Hepatocyte (in vitro differentiated cells): Measurements from ENCODE around the gene TFEB. TPM values are rescaled to one million over a fixed set of nuclear protein-coding genes. Genes with fewer than 3 reads are reported as not detected.

Source experiments
- DNase-seq: peaks from one replicate; pipeline ENCODE4 v3.0.0-alpha.2; 2016; ENCODE audit warnings: low spot score
- H2AFZ ChIP-seq: fragments of 200-600 bp; sonication (generic); 2 replicates; pipeline ENCODE4 v1.6.0; 2016; ENCODE audit warnings: antibody characterized with exemption, mild to moderate bottlenecking
- H3K27ac ChIP-seq: fragments of 200-600 bp; sonication (generic); 2 replicates; pipeline ENCODE4 v1.5.1; 2016; ENCODE audit warnings: mild to moderate bottlenecking
- H3K27me3 ChIP-seq: fragments of 200-600 bp; sonication (generic); 2 replicates; pipeline ENCODE4 v1.6.1; 2016
- H3K36me3 ChIP-seq: fragments of 200-600 bp; sonication (generic); replicated peaks from 2 replicates; pipeline ENCODE4 v1.5.1; 2016; ENCODE audit warnings: low read depth; ENCODE audit not compliant: insufficient read depth
- H3K4me1 ChIP-seq: fragments of 200-600 bp; sonication (generic); 2 replicates; pipeline ENCODE4 v1.5.1; 2016; ENCODE audit warnings: mild to moderate bottlenecking, moderate library complexity; ENCODE audit not compliant: insufficient read depth
- H3K4me2 ChIP-seq: fragments of 200-600 bp; sonication (generic); 2 replicates; pipeline ENCODE4 v1.6.0; 2016
- H3K4me3 ChIP-seq: fragments of 200-600 bp; sonication (generic); 2 replicates; pipeline ENCODE4 v1.5.1; 2016; ENCODE audit warnings: mild to moderate bottlenecking
- H3K79me2 ChIP-seq: fragments of 200-600 bp; sonication (generic); 2 replicates; pipeline ENCODE4 v1.6.0; 2017; ENCODE audit warnings: mild to moderate bottlenecking
- H3K9me2 ChIP-seq: fragments of 200-600 bp; sonication (generic); replicated peaks from 2 replicates; pipeline ENCODE4 v1.6.0; 2017; ENCODE audit warnings: mild to moderate bottlenecking; ENCODE audit not compliant: insufficient read depth
- H3K9me3 ChIP-seq: fragments of 200-600 bp; sonication (generic); 2 replicates; pipeline ENCODE4 v1.5.1; 2016; ENCODE audit warnings: low read depth, mild to moderate bottlenecking
- H4K20me1 ChIP-seq: fragments of 200-600 bp; sonication (generic); 2 replicates; pipeline ENCODE4 v1.6.0; 2016; ENCODE audit warnings: mild to moderate bottlenecking; ENCODE audit not compliant: insufficient read depth, poor library complexity, severe bottlenecking
- EZH2 ChIP-seq: fragments of 200-600 bp; sonication (generic); IDR thresholded peaks from 2 replicates; pipeline ENCODE4 v1.6.1; 2016; ENCODE audit warnings: antibody characterized with exemption, mild to moderate bottlenecking, borderline replicate concordance
- EZH2phosphoT487 ChIP-seq: fragments of 200-600 bp; sonication (generic); IDR thresholded peaks from one replicate; pipeline ENCODE4 v1.6.1; 2018; ENCODE audit warnings: antibody characterized with exemption, mild to moderate bottlenecking, low read depth, moderate library complexity; ENCODE audit not compliant: unreplicated experiment, severe bottlenecking
- WGBS: methylation state at CpG from one replicate; pipeline ENCODE4 v1.1.6; 2016; ENCODE audit warnings: low lambda C conversion rate; ENCODE audit errors: missing lambda C conversion rate; 5-methylcytosine and 5-hydroxymethylcytosine counted together
- polyA plus RNA-seq: library from polyadenylated mRNA; unstranded; fragments of >200 nt; fragmentation: Nextera tagmentation; extraction: Ambion mirVana; gene quantifications from 2 replicates; pipeline ENCODE4 v1.2.1, GENCODE V29; 2016
- total RNA-seq: library from RNA; depleted of rRNA; stranded (reverse); fragments of >200 nt; gene quantifications from 2 replicates; pipeline ENCODE4 v1.2.3, GENCODE V29; 2014
- TF ChIP-seq, protein P1 (sequence below): fragments of 200-600 bp; sonication (generic); IDR thresholded peaks from 2 replicates; pipeline ENCODE4 v1.5.1; 2016; ENCODE audit warnings: antibody characterized with exemption, mild to moderate bottlenecking; ENCODE audit not compliant: poor library complexity

Gene TFEB
- total RNA-seq = 10.1 and 14.2 TPM in 2 replicates
- 23.7 and 32.7 TPM in 2 replicates for polyA plus RNA-seq

DNA sequence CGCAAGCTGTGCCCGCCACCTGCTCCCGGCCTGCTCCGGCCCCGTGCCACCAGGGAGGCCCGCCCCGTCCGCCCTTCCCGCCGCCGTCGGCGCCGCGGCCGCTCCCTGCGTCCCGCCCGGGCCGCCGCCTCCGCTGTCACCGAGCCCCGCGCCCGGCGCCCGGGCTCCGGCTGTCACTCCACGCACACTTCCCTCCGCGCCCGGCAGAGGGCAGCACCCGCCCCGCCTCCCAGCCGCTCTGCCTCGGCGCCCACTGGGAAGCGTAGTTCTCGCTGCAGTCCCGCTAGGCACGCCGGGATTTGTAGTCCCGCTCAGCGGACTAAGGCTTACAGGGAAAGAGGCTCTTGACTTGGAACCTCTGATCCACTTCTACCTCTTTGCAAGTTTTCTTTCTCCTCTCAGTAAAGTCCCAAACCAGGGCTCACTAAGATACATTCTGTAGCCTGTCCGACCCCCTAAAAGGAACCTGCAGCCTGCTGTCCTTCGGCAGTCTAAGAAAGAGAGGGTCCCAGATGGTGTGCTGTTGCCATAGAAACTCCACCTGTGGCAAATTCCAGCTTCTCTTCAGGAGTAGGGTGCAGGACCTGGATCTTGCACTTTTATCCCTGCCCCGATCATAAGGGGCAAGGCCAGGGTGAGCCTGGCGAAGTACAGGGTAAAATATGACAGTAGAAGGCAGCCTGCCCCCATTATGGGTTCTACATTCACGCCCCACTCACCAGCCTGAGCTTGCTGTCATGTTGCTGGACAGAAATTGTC lies at the start of gene TFEB:
TFEB (minus strand) TSS at position 182 of the 759 bp plus-strand sequence. CDS start 44,395 bp downstream, outside the sequence.
- DNase-seq = peak; percentile 96
- H3K9me2 ChIP-seq = no peaks in the 10 kb centered on the region
- H3K79me2 ChIP-seq = peaks cover 20% of the 10 kb centered on the region
- H3K4me3 ChIP-seq = peak within 1 kb of the TSS; percentile 99
- H3K27me3 ChIP-seq = no peaks in the 10 kb centered on the region
- no peaks in the 10 kb centered on the region for H3K9me3 ChIP-seq
- H4K20me1 ChIP-seq = no peaks in the 10 kb centered on the region
- WGBS = 15% methylated on average over 27 of the region's 50 CpGs
- no peaks in the 10 kb centered on the region for H3K36me3 ChIP-seq
- TF ChIP-seq, protein P1, sequence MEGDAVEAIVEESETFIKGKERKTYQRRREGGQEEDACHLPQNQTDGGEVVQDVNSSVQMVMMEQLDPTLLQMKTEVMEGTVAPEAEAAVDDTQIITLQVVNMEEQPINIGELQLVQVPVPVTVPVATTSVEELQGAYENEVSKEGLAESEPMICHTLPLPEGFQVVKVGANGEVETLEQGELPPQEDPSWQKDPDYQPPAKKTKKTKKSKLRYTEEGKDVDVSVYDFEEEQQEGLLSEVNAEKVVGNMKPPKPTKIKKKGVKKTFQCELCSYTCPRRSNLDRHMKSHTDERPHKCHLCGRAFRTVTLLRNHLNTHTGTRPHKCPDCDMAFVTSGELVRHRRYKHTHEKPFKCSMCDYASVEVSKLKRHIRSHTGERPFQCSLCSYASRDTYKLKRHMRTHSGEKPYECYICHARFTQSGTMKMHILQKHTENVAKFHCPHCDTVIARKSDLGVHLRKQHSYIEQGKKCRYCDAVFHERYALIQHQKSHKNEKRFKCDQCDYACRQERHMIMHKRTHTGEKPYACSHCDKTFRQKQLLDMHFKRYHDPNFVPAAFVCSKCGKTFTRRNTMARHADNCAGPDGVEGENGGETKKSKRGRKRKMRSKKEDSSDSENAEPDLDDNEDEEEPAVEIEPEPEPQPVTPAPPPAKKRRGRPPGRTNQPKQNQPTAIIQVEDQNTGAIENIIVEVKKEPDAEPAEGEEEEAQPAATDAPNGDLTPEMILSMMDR = peak; percentile 89
- TF ChIP-seq EZH2phosphoT487 (no peak), EZH2 (no peak)
- peak within 1 kb of the TSS; percentile 97 for H3K27ac ChIP-seq
- H2AFZ ChIP-seq = peak within 1 kb of the TSS; percentile 86
- H3K4me2 ChIP-seq = peak within 1 kb of the TSS; percentile 95
- peaks cover 26% of the 10 kb centered on the region for H3K4me1 ChIP-seq

DNA sequence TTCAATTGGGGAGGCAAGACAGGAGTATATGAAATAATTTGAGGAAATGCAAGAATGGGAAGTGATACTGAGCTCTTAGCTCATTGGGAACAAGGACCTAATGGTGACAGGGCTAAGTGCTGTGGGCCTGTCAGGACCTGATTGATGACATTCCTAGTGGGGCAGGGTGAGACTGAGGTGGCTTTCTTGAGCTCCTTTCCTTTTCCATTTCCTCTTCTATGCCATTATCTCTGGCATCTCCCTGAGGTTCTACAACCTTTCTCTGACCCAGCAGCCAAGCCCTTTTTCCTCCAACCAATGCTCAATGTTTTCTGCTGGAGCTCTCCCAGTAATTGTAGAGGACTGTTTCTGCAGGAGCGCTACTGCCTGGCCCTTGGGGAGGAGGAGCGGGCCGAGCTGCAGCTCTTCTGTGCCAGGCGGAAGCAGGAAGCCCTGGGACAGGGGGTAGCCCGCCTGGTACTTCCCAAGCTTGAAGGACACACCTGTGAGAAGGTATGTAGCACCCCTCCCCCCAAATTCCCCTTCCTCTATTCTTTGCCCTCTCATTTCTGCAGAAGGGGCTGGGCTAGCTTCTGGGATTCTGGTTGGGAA lies 49.3 kb upstream of the TFEB start:
- no peaks in the 10 kb centered on the region for H3K9me2 ChIP-seq
- H2AFZ ChIP-seq = no peak overlapping the region
- TF ChIP-seq EZH2phosphoT487 = no peak
- TF ChIP-seq, protein P1 = no peak
- TF ChIP-seq EZH2 = no peak
- no peaks in the 10 kb centered on the region for H3K27me3 ChIP-seq
- H3K4me1 ChIP-seq = peaks cover 13% of the 10 kb centered on the region
- H4K20me1 ChIP-seq = no peaks in the 10 kb centered on the region
- H3K27ac ChIP-seq = no peak overlapping the region
- H3K79me2 ChIP-seq = peaks cover 20% of the 10 kb centered on the region
- DNase-seq = no peak
- no peaks in the 10 kb centered on the region for H3K9me3 ChIP-seq
- no peak overlapping the region for H3K4me2 ChIP-seq
- 78% methylated on average over 5 of the region's 5 CpGs for WGBS
- no peaks in the 10 kb centered on the region for H3K36me3 ChIP-seq
- no peak overlapping the region for H3K4me3 ChIP-seq

DNA sequence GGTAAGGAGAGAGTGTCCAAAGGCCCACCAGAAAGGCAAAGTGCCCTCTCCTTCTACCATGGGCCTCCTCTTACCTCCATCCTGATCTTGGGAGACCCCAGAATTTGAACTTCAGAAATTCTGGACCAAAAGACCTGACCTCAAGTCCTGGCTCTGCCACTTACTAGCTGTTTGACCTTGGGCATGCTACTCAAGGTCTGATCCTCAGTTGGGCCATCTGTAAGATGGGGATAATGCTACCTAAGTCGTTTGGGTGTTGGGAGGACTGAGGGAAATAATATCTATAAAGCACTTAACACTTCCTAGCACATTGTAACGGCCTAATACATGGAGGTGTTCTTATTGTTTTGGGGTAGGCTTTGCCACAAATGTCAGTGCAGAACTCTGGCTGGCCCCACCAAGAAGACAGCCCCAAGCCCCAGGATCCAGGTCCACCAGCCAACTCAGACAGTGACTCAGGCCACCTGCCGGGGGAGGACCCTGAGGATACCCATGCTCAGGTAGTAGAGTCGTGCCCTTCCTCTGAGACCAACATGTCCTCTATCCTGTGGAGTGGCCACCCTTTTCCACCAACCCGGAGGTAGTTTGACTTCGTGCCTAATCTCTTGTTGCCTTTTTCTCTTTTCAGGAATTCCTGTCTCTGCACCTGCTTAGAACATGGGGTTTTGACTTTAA lies 47.8 kb upstream of the TFEB start:
- H3K27me3 ChIP-seq = no peaks in the 10 kb centered on the region
- no peaks in the 10 kb centered on the region for H3K9me2 ChIP-seq
- no peaks in the 10 kb centered on the region for H3K36me3 ChIP-seq
- H3K27ac ChIP-seq = no peak overlapping the region
- H3K4me3 ChIP-seq = no peak overlapping the region
- H3K4me2 ChIP-seq = no peak overlapping the region
- no peak for DNase-seq
- H3K4me1 ChIP-seq = peaks cover 21% of the 10 kb centered on the region
- TF ChIP-seq, protein P1 = no peak
- TF ChIP-seq EZH2phosphoT487 (no peak), EZH2 (no peak)
- H4K20me1 ChIP-seq = no peaks in the 10 kb centered on the region
- no peak overlapping the region for H2AFZ ChIP-seq
- no peaks in the 10 kb centered on the region for H3K9me3 ChIP-seq
- WGBS = 84% methylated on average over 6 of the region's 6 CpGs
- peaks cover 14% of the 10 kb centered on the region for H3K79me2 ChIP-seq
